ENCODE data around the gene MYO1H. TPM values are rescaled to one million over a fixed set of nuclear protein-coding genes. Genes with fewer than 3 reads are reported as not detected.
A peak's percentile ranks its signal among the peaks of the same experiment; 100 is the strongest.

Gene MYO1H
- total and polyA plus RNA-seq, 2 of the 13 experiments (the other 11 are each of a cell fraction or from before 2014, with no cell fraction given), result not detected

DNA sequence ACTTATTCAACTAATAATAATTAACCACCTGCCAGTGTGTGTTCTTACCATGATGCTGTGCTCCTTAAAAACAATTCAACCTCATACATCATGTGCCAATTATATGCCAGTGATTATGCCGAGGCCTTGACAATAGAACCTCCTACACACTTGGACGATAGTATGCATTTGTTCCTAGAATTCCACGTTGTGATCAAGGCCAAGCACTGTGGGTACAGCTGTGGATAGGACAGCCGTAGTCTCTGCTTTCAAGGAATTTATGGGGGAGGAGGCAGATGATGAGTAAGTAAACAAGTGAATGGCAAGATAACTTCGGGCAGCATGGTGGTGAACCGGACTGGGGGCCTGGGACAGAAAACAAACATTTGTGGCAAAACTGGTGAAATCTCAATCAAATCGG is 18.0 kb upstream of the MYO1H start:
- H3K79me2 ChIP-seq (ENCODE audit: insufficient read depth, low read length), result no peaks in the 10 kb centered on the region
- peaks cover 0 to 13% of the 10 kb centered on the region in 2 experiments; a peak in 1 of 5 replicates for H3K27me3 ChIP-seq (ENCODE audit: control insufficient read depth in 1 of 2, insufficient read depth in 2 of 2, low read length in 2 of 2)
- no peak for TF ChIP-seq SNRNP70 (IDR thresholded peaks at IDR 0.05; ENCODE audit: low read depth, low read length)
- TF ChIP-seq, protein P1, sequence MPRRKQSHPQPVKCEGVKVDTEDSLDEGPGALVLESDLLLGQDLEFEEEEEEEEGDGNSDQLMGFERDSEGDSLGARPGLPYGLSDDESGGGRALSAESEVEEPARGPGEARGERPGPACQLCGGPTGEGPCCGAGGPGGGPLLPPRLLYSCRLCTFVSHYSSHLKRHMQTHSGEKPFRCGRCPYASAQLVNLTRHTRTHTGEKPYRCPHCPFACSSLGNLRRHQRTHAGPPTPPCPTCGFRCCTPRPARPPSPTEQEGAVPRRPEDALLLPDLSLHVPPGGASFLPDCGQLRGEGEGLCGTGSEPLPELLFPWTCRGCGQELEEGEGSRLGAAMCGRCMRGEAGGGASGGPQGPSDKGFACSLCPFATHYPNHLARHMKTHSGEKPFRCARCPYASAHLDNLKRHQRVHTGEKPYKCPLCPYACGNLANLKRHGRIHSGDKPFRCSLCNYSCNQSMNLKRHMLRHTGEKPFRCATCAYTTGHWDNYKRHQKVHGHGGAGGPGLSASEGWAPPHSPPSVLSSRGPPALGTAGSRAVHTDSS (CRISPR knock-in tag; conservative IDR thresholded peaks at IDR 0.05), result no peak
- TF ChIP-seq ZBTB42 (CRISPR knock-in tag; IDR thresholded peaks at IDR 0.05), result no peak
- TF ChIP-seq, protein P2, sequence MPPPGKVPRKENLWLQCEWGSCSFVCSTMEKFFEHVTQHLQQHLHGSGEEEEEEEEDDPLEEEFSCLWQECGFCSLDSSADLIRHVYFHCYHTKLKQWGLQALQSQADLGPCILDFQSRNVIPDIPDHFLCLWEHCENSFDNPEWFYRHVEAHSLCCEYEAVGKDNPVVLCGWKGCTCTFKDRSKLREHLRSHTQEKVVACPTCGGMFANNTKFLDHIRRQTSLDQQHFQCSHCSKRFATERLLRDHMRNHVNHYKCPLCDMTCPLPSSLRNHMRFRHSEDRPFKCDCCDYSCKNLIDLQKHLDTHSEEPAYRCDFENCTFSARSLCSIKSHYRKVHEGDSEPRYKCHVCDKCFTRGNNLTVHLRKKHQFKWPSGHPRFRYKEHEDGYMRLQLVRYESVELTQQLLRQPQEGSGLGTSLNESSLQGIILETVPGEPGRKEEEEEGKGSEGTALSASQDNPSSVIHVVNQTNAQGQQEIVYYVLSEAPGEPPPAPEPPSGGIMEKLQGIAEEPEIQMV (CRISPR knock-in tag; IDR thresholded peaks at IDR 0.05; ENCODE audit: low read depth), result no peak
- TF ChIP-seq ZNF460 (CRISPR knock-in tag; IDR thresholded peaks at IDR 0.05; ENCODE audit: borderline replicate concordance), result no peak
- TF ChIP-seq, protein P3, sequence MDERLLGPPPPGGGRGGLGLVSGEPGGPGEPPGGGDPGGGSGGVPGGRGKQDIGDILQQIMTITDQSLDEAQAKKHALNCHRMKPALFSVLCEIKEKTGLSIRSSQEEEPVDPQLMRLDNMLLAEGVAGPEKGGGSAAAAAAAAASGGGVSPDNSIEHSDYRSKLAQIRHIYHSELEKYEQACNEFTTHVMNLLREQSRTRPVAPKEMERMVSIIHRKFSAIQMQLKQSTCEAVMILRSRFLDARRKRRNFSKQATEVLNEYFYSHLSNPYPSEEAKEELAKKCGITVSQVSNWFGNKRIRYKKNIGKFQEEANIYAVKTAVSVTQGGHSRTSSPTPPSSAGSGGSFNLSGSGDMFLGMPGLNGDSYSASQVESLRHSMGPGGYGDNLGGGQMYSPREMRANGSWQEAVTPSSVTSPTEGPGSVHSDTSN (CRISPR knock-in tag; IDR thresholded peaks at IDR 0.05), result no peak
- TF ChIP-seq BCL6 (CRISPR knock-in tag; IDR thresholded peaks at IDR 0.05), result peak; percentile 84
- ChIA-PET CTCF (ENCODE audit: low intra/inter-chr PET ratio, low total read pairs) (no interaction called here), POLR2A (no interaction called here)
- no peaks in the 10 kb centered on the region for H4K20me1 ChIP-seq (ENCODE audit: insufficient read depth, low read length)
- in situ Hi-C loops (cut with HindIII; ENCODE audit: extremely low pct_ligation_motif_present, low pct_unique_long_range_greater_than_20kb) (no loop called here), intact Hi-C loops (cut with micrococcal nuclease; ENCODE audit: unreplicated experiment) (no loop called here)
- H3K4me1 ChIP-seq (ENCODE audit: insufficient read depth, low read length), result 0 out of 2 replicates have a peak, but pooled peaks cover 5% of the 10 kb centered on the region
- no peak overlapping the region for H2AFZ ChIP-seq (ENCODE audit: low read length)
- DNase-seq (ENCODE audit: low spot score), result no peak
- no peaks in the 10 kb centered on the region for H3K9me3 ChIP-seq (ENCODE audit: low read length)
- H3K36me3 ChIP-seq (replicated peaks in 1 of 2; ENCODE audit: control insufficient read depth in 1 of 2, insufficient read depth in 2 of 2, low read length in 2 of 2), result no peaks in the 10 kb centered on the region
- FAIRE-seq, result no peak
- no peak overlapping the region for H3K9ac ChIP-seq (ENCODE audit: insufficient read depth, low read depth, low read length)
- no peak overlapping the region for H3K27ac ChIP-seq (ENCODE audit: extremely low read length, insufficient read depth, low read length)
- no peak overlapping the region for H3K4me3 ChIP-seq (replicated peaks in 1 of 3; ENCODE audit: insufficient read depth in 1 of 3, low read depth in 2 of 3, low read length in 3 of 3)
- BruUV-seq (replicated peaks), result no TSS peak
- H3K4me2 ChIP-seq (ENCODE audit: low read depth, low read length), result no peak overlapping the region
- WGBS (ENCODE audit: low lambda C conversion rate), result 21% methylated on average over 7 of the region's 7 CpGs
- ATAC-seq, result no peak

All from HepG2 (cell line).